WTC11 (cell line): ENCODE measurements around the gene DRGX. TPM values are rescaled to one million over a fixed set of nuclear protein-coding genes. Genes with fewer than 3 reads are reported as not detected.

Source experiments
- ATAC-seq: fragments of 200-7000 bp; cut with Tn5 transposase; 2 replicates; pipeline ENCODE4 v1.10.0; 2021; ENCODE audit warnings: mild to moderate bottlenecking, moderate library complexity
- CTCF ChIA-PET: fragments of 300-600 bp; sonication (Branson Sonifier 250); formaldehyde crosslinking; loops from one replicate; lab custom pipeline; 2021; ENCODE audit warnings: antibody characterized with exemption; lab: Charles Lee
- POLR2A ChIA-PET: fragments of 350-600 bp; sonication (Branson Sonifier 250); formaldehyde crosslinking; loops from one replicate; lab custom pipeline; 2021; ENCODE audit warnings: antibody characterized with exemption; lab: Charles Lee
- DNase-seq: peaks from one replicate; pipeline ENCODE4 v3.0.0; 2021; ENCODE audit warnings: low spot score
- H3K27ac Mint-ChIP-seq: 2 replicates; pipeline ENCODE4 v1.8.0; 2021; ENCODE audit warnings: mixed read lengths
- H3K27me3 Mint-ChIP-seq: 2 replicates; pipeline ENCODE4 v1.8.0; 2021; ENCODE audit warnings: low read depth, mild to moderate bottlenecking, moderate library complexity, mixed read lengths
- H3K36me3 Mint-ChIP-seq: 2 replicates; pipeline ENCODE4 v1.8.0; 2021; ENCODE audit warnings: mixed read lengths
- H3K4me1 Mint-ChIP-seq: 2 replicates; pipeline ENCODE4 v1.8.0; 2022; ENCODE audit warnings: mixed read lengths
- H3K4me3 Mint-ChIP-seq: 2 replicates; pipeline ENCODE4 v1.8.0; 2021; ENCODE audit warnings: mild to moderate bottlenecking, moderate library complexity, mixed read lengths
- H3K9me3 Mint-ChIP-seq: 2 replicates; pipeline ENCODE4 v1.8.0; 2021; ENCODE audit warnings: mixed read lengths
- ARID4B ChIP-seq: sonication (generic); formaldehyde crosslinking; IDR thresholded peaks from 2 replicates; pipeline ENCODE4 v1.8.0; 2023; ENCODE audit warnings: missing genetic modification reagents, mild to moderate bottlenecking, borderline replicate concordance
- ATF6 ChIP-seq: sonication (generic); formaldehyde crosslinking; IDR thresholded peaks from 2 replicates; pipeline ENCODE4 v1.8.1; 2023; ENCODE audit warnings: mild to moderate bottlenecking, missing genetic modification reagents
- CBFB ChIP-seq: sonication (generic); formaldehyde crosslinking; IDR thresholded peaks from 2 replicates; pipeline ENCODE4 v1.8.1; 2022; ENCODE audit warnings: mild to moderate bottlenecking, low read depth, missing genetic modification reagents
- E2F5 ChIP-seq: sonication (generic); formaldehyde crosslinking; IDR thresholded peaks from 2 replicates; pipeline ENCODE4 v1.8.1; 2022; ENCODE audit warnings: mild to moderate bottlenecking, moderate library complexity, missing genetic modification reagents
- EMX1 ChIP-seq: fragments of 250-450 bp; sonication (Bioruptor Pico); IDR thresholded peaks from 2 replicates; pipeline ENCODE4 v1.8.0; 2021; ENCODE audit warnings: mild to moderate bottlenecking
- ESRRA ChIP-seq: sonication (generic); formaldehyde crosslinking; IDR thresholded peaks from 2 replicates; pipeline ENCODE4 v1.8.1; 2022; ENCODE audit warnings: mild to moderate bottlenecking, missing genetic modification reagents, borderline replicate concordance
- FOXK1 ChIP-seq: sonication (generic); formaldehyde crosslinking; IDR thresholded peaks from 2 replicates; pipeline ENCODE4 v1.8.0; 2022; ENCODE audit warnings: mild to moderate bottlenecking, moderate library complexity, missing genetic modification reagents
- FOXP4 ChIP-seq: sonication (generic); formaldehyde crosslinking; IDR thresholded peaks from 2 replicates; pipeline ENCODE4 v1.8.0; 2022; ENCODE audit warnings: mild to moderate bottlenecking, missing genetic modification reagents
- GRHL2 ChIP-seq: fragments of 250-450 bp; sonication (Bioruptor Pico); IDR thresholded peaks from 2 replicates; pipeline ENCODE4 v1.8.0; 2022; ENCODE audit warnings: mild to moderate bottlenecking, moderate library complexity; ENCODE audit not compliant: insufficient replicate concordance, severe bottlenecking
- NFATC4 ChIP-seq: fragments of 250-450 bp; sonication (Bioruptor Pico); IDR thresholded peaks from 2 replicates; pipeline ENCODE4 v1.9.0; 2021; ENCODE audit warnings: mild to moderate bottlenecking
- NFE2L1 ChIP-seq: sonication (generic); formaldehyde crosslinking; IDR thresholded peaks from 2 replicates; pipeline ENCODE4 v1.8.1; 2023; ENCODE audit warnings: missing genetic modification reagents
- NFYB ChIP-seq: sonication (generic); formaldehyde crosslinking; conservative IDR thresholded peaks from 2 replicates; pipeline ENCODE4 v1.8.0; 2022; ENCODE audit warnings: low read depth, missing genetic modification reagents
- NR1H2 ChIP-seq: sonication (generic); formaldehyde crosslinking; IDR thresholded peaks from 2 replicates; pipeline ENCODE4 v1.9.0; 2021; ENCODE audit warnings: mild to moderate bottlenecking, moderate library complexity, missing genetic modification reagents
- SMAD4 ChIP-seq: sonication (generic); formaldehyde crosslinking; IDR thresholded peaks from 2 replicates; pipeline ENCODE4 v1.8.0; 2022; ENCODE audit warnings: mild to moderate bottlenecking, missing genetic modification reagents
- SOX15 ChIP-seq: fragments of 250-450 bp; sonication (Bioruptor Pico); IDR thresholded peaks from 2 replicates; pipeline ENCODE4 v1.9.0; 2021; ENCODE audit warnings: mild to moderate bottlenecking
- TEAD4 ChIP-seq: sonication (generic); formaldehyde crosslinking; IDR thresholded peaks from 2 replicates; pipeline ENCODE4 v1.8.0; 2022; ENCODE audit warnings: mild to moderate bottlenecking, missing genetic modification reagents
- ZNF232 ChIP-seq: sonication (generic); formaldehyde crosslinking; IDR thresholded peaks from 2 replicates; pipeline ENCODE4 v1.8.0; 2022; ENCODE audit warnings: mild to moderate bottlenecking, missing genetic modification reagents
- ZNF396 ChIP-seq: fragments of 250-450 bp; sonication (Bioruptor Pico); IDR thresholded peaks from 2 replicates; pipeline ENCODE4 v1.8.0; 2021; ENCODE audit warnings: mild to moderate bottlenecking, moderate library complexity, borderline replicate concordance
- ZNF416 ChIP-seq: fragments of 250-450 bp; sonication (Bioruptor Pico); IDR thresholded peaks from 2 replicates; pipeline ENCODE4 v1.9.0; 2021; ENCODE audit warnings: mild to moderate bottlenecking, inconsistent platforms
- ZNF423 ChIP-seq: fragments of 250-450 bp; sonication (Bioruptor Pico); IDR thresholded peaks from 2 replicates; pipeline ENCODE4 v2.1.2; 2022; ENCODE audit warnings: mild to moderate bottlenecking, moderate library complexity
- total RNA-seq: library from RNA; stranded (reverse); gene quantifications from 3 replicates; pipeline ENCODE4 v1.2.3, GENCODE V29; 2021
- TF ChIP-seq, protein P1 (sequence below): sonication (generic); formaldehyde crosslinking; IDR thresholded peaks from 2 replicates; pipeline ENCODE4 v1.8.1; 2023; ENCODE audit warnings: mild to moderate bottlenecking, missing genetic modification reagents
- TF ChIP-seq, protein P2 (sequence below): sonication (generic); formaldehyde crosslinking; conservative IDR thresholded peaks from 2 replicates; pipeline ENCODE4 v1.8.1; 2022; ENCODE audit warnings: mild to moderate bottlenecking, missing genetic modification reagents
- TF ChIP-seq, protein P3 (sequence below): fragments of 250-450 bp; sonication (Bioruptor Pico); IDR thresholded peaks from 2 replicates; pipeline ENCODE4 v1.9.0; 2021; ENCODE audit warnings: mild to moderate bottlenecking

The DRGX gene
- total RNA-seq, 1 experiment from 2014 or later, result not detected

- TF ChIP-seq FOXP4 (CRISPR knock-in tag), result no peak
- TF ChIP-seq ESRRA (CRISPR knock-in tag), result no peak
- TF ChIP-seq ATF6 (CRISPR knock-in tag), result no peak
- TF ChIP-seq CBFB, result no peak
- TF ChIP-seq NFATC4 (CRISPR knock-in tag), result no peak
- TF ChIP-seq SMAD4 (CRISPR knock-in tag), result no peak
- TF ChIP-seq, all 79 proteins: peak for 0
Observed at GRCh38 chr10:49365275-49365674, 30.6 kb downstream of the DRGX start (continued).

DNA sequence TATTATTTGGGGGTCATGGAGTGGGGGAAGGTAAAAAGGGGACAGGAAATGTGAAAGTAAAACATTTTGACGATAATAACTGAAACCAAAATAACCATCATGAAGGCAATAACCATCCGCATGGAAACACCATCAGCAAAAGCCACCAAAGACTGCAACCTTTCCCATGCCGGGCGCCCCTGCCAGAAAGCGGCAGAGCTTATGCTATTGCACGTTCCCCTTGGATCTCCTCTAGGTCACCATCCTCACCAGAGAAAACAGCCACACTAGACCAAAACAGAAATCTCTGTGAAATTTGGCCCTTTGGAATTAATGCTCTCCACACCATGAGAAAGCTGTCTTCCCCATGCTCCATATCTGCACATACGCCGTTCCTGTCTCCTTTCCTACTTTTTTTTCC is 31.1 kb downstream of the DRGX start:
- Mint-ChIP-seq H3K9me3 (no peaks in the 10 kb centered on the region), H3K4me1 (peaks cover 21% of the 10 kb centered on the region), H3K36me3 (no peaks in the 10 kb centered on the region), H3K27me3 (no peaks in the 10 kb centered on the region), H3K27ac (no peak overlapping the region), H3K4me3 (no peak overlapping the region)
- CTCF ChIA-PET, result interaction anchor here (2.0 kb wide), 1 partner anchor 43 kb away, joined by 11 read pairs; no protein-coding TSS in a partner anchor
- ATAC-seq (no peak), DNase-seq (no peak)
- no peak for TF ChIP-seq TEAD4 (CRISPR knock-in tag)
- TF ChIP-seq E2F5 (CRISPR knock-in tag), result no peak
- TF ChIP-seq ZNF416 (CRISPR knock-in tag), result no peak
- no peak for TF ChIP-seq SMAD4 (CRISPR knock-in tag)
- no peak for TF ChIP-seq ZNF232 (CRISPR knock-in tag)
- TF ChIP-seq SOX15 (CRISPR knock-in tag), result no peak
- TF ChIP-seq NFYB (CRISPR knock-in tag), result no peak
- TF ChIP-seq NFE2L1 (CRISPR knock-in tag), result no peak
- TF ChIP-seq ZNF396 (CRISPR knock-in tag), result no peak
- TF ChIP-seq, protein P1, sequence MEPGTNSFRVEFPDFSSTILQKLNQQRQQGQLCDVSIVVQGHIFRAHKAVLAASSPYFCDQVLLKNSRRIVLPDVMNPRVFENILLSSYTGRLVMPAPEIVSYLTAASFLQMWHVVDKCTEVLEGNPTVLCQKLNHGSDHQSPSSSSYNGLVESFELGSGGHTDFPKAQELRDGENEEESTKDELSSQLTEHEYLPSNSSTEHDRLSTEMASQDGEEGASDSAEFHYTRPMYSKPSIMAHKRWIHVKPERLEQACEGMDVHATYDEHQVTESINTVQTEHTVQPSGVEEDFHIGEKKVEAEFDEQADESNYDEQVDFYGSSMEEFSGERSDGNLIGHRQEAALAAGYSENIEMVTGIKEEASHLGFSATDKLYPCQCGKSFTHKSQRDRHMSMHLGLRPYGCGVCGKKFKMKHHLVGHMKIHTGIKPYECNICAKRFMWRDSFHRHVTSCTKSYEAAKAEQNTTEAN (CRISPR knock-in tag), result no peak
- no peak for TF ChIP-seq ARID4B (CRISPR knock-in tag)
- TF ChIP-seq ZNF423 (CRISPR knock-in tag), result no peak
- TF ChIP-seq, protein P2, sequence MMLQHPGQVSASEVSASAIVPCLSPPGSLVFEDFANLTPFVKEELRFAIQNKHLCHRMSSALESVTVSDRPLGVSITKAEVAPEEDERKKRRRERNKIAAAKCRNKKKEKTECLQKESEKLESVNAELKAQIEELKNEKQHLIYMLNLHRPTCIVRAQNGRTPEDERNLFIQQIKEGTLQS, result no peak
- no peak for TF ChIP-seq EMX1 (CRISPR knock-in tag)
- TF ChIP-seq NR1H2 (CRISPR knock-in tag), result no peak
- TF ChIP-seq FOXK1 (CRISPR knock-in tag), result no peak
- no peak for TF ChIP-seq GRHL2 (CRISPR knock-in tag)
- TF ChIP-seq, protein P3, sequence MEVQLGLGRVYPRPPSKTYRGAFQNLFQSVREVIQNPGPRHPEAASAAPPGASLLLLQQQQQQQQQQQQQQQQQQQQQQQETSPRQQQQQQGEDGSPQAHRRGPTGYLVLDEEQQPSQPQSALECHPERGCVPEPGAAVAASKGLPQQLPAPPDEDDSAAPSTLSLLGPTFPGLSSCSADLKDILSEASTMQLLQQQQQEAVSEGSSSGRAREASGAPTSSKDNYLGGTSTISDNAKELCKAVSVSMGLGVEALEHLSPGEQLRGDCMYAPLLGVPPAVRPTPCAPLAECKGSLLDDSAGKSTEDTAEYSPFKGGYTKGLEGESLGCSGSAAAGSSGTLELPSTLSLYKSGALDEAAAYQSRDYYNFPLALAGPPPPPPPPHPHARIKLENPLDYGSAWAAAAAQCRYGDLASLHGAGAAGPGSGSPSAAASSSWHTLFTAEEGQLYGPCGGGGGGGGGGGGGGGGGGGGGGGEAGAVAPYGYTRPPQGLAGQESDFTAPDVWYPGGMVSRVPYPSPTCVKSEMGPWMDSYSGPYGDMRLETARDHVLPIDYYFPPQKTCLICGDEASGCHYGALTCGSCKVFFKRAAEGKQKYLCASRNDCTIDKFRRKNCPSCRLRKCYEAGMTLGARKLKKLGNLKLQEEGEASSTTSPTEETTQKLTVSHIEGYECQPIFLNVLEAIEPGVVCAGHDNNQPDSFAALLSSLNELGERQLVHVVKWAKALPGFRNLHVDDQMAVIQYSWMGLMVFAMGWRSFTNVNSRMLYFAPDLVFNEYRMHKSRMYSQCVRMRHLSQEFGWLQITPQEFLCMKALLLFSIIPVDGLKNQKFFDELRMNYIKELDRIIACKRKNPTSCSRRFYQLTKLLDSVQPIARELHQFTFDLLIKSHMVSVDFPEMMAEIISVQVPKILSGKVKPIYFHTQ (CRISPR knock-in tag), result no peak
- POLR2A ChIA-PET, result no interaction called here
